Measurements from ENCODE around the gene RALGDS.

Gene RALGDS

DNA sequence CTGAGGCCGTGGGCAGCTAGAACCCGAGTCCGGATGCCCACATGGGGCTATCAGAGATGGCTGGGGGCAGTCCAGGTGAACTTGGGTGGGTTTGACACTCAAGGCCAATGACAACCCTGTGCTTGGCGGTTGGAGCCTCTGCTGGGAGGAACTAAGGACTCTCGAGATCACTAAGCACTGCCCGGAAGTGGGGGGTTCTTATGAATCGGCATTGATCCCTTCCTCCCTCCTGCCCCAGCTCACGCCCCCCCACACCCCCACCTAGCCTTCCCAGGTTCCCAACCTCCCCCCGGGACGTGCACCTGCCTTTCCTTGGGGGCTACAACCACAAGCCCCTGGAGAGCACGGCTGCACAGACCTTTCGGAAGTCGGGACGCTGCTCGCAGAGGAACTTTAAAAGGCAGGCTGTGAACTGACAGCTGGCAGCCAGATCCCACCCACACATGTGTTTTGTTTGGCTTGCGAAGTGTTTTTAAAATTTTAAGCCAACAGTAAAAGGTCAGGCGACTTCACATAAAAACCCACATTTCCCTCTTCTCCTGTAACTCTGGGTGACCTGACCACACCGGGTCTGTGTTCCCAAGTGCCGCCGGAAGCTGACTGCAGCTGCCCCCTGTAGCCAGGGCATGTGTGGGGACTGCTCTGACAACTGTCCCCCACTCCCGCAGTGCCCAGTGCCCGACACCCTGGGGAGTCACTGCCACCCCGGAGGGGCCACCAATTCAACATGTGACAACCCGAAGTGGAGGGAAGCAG lies 5.1 kb upstream of the RALGDS start:
- TF ChIP-seq RARB (CRISPR knock-in tag; IDR thresholded peaks at IDR 0.05), result no peak
- TF ChIP-seq ZFP3 (CRISPR knock-in tag; IDR thresholded peaks at IDR 0.05), result no peak
- TF ChIP-seq ARNTL (CRISPR knock-in tag; IDR thresholded peaks at IDR 0.05; ENCODE audit: borderline replicate concordance, low read depth), result no peak
- no peak for TF ChIP-seq TCF4 (CRISPR knock-in tag; IDR thresholded peaks at IDR 0.05; ENCODE audit: borderline replicate concordance)
- no peak for TF ChIP-seq ISL1 (CRISPR knock-in tag; IDR thresholded peaks at IDR 0.05)
- no peak for TF ChIP-seq ZNF8 (CRISPR knock-in tag; IDR thresholded peaks at IDR 0.05)
- TF ChIP-seq, protein P1, sequence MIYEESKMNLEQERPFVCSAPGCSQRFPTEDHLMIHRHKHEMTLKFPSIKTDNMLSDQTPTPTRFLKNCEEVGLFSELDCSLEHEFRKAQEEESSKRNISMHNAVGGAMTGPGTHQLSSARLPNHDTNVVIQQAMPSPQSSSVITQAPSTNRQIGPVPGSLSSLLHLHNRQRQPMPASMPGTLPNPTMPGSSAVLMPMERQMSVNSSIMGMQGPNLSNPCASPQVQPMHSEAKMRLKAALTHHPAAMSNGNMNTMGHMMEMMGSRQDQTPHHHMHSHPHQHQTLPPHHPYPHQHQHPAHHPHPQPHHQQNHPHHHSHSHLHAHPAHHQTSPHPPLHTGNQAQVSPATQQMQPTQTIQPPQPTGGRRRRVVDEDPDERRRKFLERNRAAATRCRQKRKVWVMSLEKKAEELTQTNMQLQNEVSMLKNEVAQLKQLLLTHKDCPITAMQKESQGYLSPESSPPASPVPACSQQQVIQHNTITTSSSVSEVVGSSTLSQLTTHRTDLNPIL (CRISPR knock-in tag; IDR thresholded peaks at IDR 0.05; ENCODE audit: low read depth), result no peak
- TF ChIP-seq, protein P2, sequence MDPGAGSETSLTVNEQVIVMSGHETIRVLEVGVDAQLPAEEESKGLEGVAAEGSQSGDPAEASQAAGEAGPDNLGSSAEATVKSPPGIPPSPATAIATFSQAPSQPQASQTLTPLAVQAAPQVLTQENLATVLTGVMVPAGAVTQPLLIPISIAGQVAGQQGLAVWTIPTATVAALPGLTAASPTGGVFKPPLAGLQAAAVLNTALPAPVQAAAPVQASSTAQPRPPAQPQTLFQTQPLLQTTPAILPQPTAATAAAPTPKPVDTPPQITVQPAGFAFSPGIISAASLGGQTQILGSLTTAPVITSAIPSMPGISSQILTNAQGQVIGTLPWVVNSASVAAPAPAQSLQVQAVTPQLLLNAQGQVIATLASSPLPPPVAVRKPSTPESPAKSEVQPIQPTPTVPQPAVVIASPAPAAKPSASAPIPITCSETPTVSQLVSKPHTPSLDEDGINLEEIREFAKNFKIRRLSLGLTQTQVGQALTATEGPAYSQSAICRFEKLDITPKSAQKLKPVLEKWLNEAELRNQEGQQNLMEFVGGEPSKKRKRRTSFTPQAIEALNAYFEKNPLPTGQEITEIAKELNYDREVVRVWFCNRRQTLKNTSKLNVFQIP (CRISPR knock-in tag; IDR thresholded peaks at IDR 0.05; ENCODE audit: borderline replicate concordance, low read depth), result no peak
- TF ChIP-seq, protein P3, sequence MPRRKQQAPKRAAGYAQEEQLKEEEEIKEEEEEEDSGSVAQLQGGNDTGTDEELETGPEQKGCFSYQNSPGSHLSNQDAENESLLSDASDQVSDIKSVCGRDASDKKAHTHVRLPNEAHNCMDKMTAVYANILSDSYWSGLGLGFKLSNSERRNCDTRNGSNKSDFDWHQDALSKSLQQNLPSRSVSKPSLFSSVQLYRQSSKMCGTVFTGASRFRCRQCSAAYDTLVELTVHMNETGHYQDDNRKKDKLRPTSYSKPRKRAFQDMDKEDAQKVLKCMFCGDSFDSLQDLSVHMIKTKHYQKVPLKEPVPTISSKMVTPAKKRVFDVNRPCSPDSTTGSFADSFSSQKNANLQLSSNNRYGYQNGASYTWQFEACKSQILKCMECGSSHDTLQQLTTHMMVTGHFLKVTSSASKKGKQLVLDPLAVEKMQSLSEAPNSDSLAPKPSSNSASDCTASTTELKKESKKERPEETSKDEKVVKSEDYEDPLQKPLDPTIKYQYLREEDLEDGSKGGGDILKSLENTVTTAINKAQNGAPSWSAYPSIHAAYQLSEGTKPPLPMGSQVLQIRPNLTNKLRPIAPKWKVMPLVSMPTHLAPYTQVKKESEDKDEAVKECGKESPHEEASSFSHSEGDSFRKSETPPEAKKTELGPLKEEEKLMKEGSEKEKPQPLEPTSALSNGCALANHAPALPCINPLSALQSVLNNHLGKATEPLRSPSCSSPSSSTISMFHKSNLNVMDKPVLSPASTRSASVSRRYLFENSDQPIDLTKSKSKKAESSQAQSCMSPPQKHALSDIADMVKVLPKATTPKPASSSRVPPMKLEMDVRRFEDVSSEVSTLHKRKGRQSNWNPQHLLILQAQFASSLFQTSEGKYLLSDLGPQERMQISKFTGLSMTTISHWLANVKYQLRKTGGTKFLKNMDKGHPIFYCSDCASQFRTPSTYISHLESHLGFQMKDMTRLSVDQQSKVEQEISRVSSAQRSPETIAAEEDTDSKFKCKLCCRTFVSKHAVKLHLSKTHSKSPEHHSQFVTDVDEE (CRISPR knock-in tag; IDR thresholded peaks at IDR 0.05), result no peak
- no peak for TF ChIP-seq GLIS3 (CRISPR knock-in tag; IDR thresholded peaks at IDR 0.05)
- no peak for TF ChIP-seq PPARA (CRISPR knock-in tag; IDR thresholded peaks at IDR 0.05; ENCODE audit: borderline replicate concordance)
- TF ChIP-seq ZNF70 (CRISPR knock-in tag; IDR thresholded peaks at IDR 0.05), result no peak
- TF ChIP-seq ZFP30 (CRISPR knock-in tag; IDR thresholded peaks at IDR 0.05), result no peak
- TF ChIP-seq, protein P4, sequence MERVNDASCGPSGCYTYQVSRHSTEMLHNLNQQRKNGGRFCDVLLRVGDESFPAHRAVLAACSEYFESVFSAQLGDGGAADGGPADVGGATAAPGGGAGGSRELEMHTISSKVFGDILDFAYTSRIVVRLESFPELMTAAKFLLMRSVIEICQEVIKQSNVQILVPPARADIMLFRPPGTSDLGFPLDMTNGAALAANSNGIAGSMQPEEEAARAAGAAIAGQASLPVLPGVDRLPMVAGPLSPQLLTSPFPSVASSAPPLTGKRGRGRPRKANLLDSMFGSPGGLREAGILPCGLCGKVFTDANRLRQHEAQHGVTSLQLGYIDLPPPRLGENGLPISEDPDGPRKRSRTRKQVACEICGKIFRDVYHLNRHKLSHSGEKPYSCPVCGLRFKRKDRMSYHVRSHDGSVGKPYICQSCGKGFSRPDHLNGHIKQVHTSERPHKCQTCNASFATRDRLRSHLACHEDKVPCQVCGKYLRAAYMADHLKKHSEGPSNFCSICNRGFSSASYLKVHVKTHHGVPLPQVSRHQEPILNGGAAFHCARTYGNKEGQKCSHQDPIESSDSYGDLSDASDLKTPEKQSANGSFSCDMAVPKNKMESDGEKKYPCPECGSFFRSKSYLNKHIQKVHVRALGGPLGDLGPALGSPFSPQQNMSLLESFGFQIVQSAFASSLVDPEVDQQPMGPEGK (CRISPR knock-in tag; IDR thresholded peaks at IDR 0.05; ENCODE audit: borderline replicate concordance), result no peak
- no peak for TF ChIP-seq CSDC2 (CRISPR knock-in tag; IDR thresholded peaks at IDR 0.05)
- no peak for TF ChIP-seq BACH2 (CRISPR knock-in tag; IDR thresholded peaks at IDR 0.05; ENCODE audit: borderline replicate concordance)
- TF ChIP-seq, protein P5, sequence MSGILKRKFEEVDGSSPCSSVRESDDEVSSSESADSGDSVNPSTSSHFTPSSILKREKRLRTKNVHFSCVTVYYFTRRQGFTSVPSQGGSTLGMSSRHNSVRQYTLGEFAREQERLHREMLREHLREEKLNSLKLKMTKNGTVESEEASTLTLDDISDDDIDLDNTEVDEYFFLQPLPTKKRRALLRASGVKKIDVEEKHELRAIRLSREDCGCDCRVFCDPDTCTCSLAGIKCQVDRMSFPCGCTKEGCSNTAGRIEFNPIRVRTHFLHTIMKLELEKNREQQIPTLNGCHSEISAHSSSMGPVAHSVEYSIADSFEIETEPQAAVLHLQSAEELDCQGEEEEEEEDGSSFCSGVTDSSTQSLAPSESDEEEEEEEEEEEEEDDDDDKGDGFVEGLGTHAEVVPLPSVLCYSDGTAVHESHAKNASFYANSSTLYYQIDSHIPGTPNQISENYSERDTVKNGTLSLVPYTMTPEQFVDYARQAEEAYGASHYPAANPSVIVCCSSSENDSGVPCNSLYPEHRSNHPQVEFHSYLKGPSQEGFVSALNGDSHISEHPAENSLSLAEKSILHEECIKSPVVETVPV (CRISPR knock-in tag; IDR thresholded peaks at IDR 0.05), result no peak
- ATAC-seq, result no peak

DNA sequence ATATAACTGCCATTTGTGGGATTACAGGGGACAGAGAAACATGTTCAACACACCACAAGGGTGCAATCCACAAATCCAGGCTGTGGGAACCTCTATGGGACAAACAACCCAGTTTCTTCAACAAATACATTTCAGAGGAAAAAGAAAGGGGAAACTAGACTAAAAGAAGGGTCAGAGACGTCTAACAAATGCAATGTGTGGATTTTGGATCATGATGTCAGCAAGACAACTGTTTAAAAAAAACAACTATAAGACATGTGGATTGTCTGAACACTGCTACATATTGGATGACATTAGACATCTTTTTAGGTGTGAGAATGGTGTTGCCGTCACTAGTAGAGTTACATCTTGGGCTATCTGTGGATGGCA lies 3.9 kb upstream of the RALGDS start:
- no peak for TF ChIP-seq RARB (CRISPR knock-in tag; IDR thresholded peaks at IDR 0.05)
- TF ChIP-seq, protein P2 (CRISPR knock-in tag; IDR thresholded peaks at IDR 0.05; ENCODE audit: borderline replicate concordance, low read depth), result no peak
- TF ChIP-seq BACH2 (CRISPR knock-in tag; IDR thresholded peaks at IDR 0.05; ENCODE audit: borderline replicate concordance), result no peak
- no peak for TF ChIP-seq OSR1 (CRISPR knock-in tag; IDR thresholded peaks at IDR 0.05)
- TF ChIP-seq GLIS3 (CRISPR knock-in tag; IDR thresholded peaks at IDR 0.05), result no peak
- no peak for ATAC-seq
